HFFc6 (cell line): ENCODE data around the gene GPX5. TPM values are rescaled to one million over a fixed set of nuclear protein-coding genes. Genes with fewer than 3 reads are reported as not detected.

Source experiments
- DNase-seq: peaks from one replicate; pipeline ENCODE4 v3.0.0-alpha.2; 2018
- H3K27ac Mint-ChIP-seq: 2 replicates; pipeline ENCODE4 v1.8.0; 2020; ENCODE audit warnings: mild to moderate bottlenecking, mixed read lengths
- H3K27me3 Mint-ChIP-seq: 2 replicates; pipeline ENCODE4 v1.8.0; 2021; ENCODE audit warnings: mild to moderate bottlenecking, moderate library complexity, mixed read lengths; ENCODE audit not compliant: insufficient read depth
- H3K36me3 Mint-ChIP-seq: 2 replicates; pipeline ENCODE4 v1.8.0; 2021; ENCODE audit warnings: low read depth, mixed read lengths
- H3K4me1 Mint-ChIP-seq: 2 replicates; pipeline ENCODE4 v1.8.0; 2020; ENCODE audit warnings: low read depth, mixed read lengths
- H3K4me3 Mint-ChIP-seq: 2 replicates; pipeline ENCODE4 v1.8.0; 2020; ENCODE audit warnings: mild to moderate bottlenecking, moderate library complexity, mixed read lengths
- H3K9me3 Mint-ChIP-seq: 2 replicates; pipeline ENCODE4 v1.8.0; 2020; ENCODE audit warnings: mild to moderate bottlenecking, mixed read lengths
- CTCF ChIP-seq: fragments of 200-600 bp; sonication (generic); IDR thresholded peaks from 2 replicates; pipeline ENCODE4 v1.5.0; 2021; ENCODE audit warnings: antibody characterized with exemption, mild to moderate bottlenecking
- total RNA-seq, 6 experiments: library from RNA; stranded (reverse); fragmentation: NEBNext Ultra II Directional; extraction: Animal tissue kit (Norgen Biotek cat#: 25700); gene quantifications; 2 replicates in 1 of 6; 3 replicates in 5 of 6; pipeline ENCODE4 v1.2.3, GENCODE V29; 2021

Gene GPX5
- total RNA-seq, 6 experiments from 2014 or later = not detected

DNA sequence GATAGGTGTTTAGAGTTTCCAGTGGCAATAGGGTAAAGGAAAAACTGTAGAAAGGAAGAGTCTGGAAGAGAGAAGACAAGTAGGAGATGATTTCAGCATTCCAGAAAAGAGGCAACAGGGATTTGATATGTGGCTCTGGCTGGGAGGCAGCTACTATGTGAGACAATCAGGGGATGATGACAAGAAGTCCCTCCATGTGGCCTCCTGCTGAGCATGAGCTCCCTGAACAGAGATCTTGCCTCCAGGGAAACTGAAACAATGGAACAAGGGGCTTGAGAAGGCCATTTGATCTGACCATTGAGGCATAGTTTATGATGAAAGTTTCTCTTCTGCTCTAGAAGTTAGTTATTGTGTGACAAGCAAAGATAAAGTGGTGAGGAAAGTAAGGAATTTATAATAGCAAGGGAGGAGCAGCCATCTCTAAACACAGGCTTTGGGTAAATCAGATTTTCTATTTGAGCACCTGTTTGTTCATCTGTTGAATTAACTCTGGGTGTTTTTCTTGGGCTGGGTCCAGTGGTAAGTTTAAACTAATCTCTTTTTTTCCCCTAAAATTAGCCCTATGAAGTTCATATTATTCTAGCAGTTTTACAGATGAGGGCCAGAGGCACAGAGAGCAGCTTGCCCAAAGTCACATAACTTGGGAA is 3.0 kb upstream of the GPX5 start:
- Mint-ChIP-seq H3K27me3 (peaks cover 17% of the 10 kb centered on the region), H3K27ac (no peak overlapping the region)
- no peak for TF ChIP-seq CTCF

DNA sequence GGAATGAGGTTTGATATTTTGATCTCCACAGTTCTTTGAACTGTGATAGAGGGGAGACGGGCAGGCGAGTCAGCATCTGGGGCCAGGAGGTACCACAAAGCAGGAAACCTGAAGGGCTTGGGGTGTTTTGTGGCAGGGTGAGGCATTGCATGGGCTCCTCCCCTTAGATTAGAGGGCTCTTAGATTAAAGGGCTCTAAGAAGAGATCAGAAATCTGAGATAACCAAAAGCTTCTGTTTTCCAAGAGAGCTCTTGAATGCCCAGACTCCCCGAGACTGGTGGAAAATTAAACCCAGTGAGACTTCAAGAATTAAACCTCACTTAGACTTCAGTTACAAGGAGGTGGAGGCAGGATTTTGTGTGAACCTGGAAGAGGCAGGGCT is 2.4 kb upstream of the GPX5 start:
- H3K4me3 Mint-ChIP-seq = no peak overlapping the region
- no peaks in the 10 kb centered on the region for H3K9me3 Mint-ChIP-seq
- no peak overlapping the region for H3K27ac Mint-ChIP-seq
- H3K27me3 Mint-ChIP-seq = peaks cover 17% of the 10 kb centered on the region
- DNase-seq = no peak
- H3K4me1 Mint-ChIP-seq = no peaks in the 10 kb centered on the region
- no peak for TF ChIP-seq CTCF
- no peaks in the 10 kb centered on the region for H3K36me3 Mint-ChIP-seq

More for the DNA sequence above, 3.0 kb upstream of the GPX5 start:
- H3K4me3 Mint-ChIP-seq = no peak overlapping the region
- no peak for DNase-seq
- no peaks in the 10 kb centered on the region for H3K4me1 Mint-ChIP-seq
- H3K9me3 Mint-ChIP-seq = no peaks in the 10 kb centered on the region
- no peaks in the 10 kb centered on the region for H3K36me3 Mint-ChIP-seq

- peaks cover 14% of the 10 kb centered on the region for H3K27me3 Mint-ChIP-seq
- no peak overlapping the region for H3K27ac Mint-ChIP-seq
- DNase-seq = no peak
- H3K4me1 Mint-ChIP-seq = no peaks in the 10 kb centered on the region
- H3K36me3 Mint-ChIP-seq = no peaks in the 10 kb centered on the region
- no peak for TF ChIP-seq CTCF
- no peak overlapping the region for H3K4me3 Mint-ChIP-seq
- H3K9me3 Mint-ChIP-seq = no peaks in the 10 kb centered on the region
Observed at GRCh38 chr6:28530777-28531176, 5.1 kb downstream of the GPX5 start.

DNA sequence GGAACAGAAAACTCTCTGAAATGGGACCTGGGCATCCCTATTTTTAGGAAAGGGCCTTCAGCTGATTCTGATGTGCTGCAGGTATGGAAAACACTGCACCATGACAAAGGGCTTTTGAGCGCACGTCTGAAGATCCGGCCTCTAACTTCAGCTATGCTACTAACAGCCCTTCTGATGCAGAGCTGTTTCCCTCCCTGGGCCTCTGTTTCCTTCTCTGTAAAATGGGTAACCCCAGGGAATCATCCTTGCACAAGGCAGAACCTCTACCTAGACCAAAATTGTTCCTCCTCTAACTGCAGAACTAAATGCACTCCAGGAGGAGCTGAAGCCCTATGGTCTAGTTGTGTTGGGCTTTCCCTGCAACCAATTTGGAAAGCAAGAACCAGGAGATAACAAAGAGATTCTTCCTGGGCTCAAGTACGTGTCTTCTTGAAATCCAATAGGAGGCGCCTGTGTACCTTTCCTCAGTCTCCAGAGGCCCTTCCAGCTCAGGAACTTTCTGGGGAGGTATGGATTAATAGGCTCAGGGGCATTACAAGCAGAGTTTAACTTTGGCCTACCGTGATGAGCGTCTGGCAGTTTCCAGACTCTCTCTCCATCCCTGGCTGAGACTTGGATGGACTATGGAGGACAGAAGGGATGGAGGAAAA is 5.9 kb downstream of the GPX5 start:
- H3K9me3 Mint-ChIP-seq = no peaks in the 10 kb centered on the region
- no peak overlapping the region for H3K27ac Mint-ChIP-seq
- no peak overlapping the region for H3K4me3 Mint-ChIP-seq
- TF ChIP-seq CTCF = no peak; the same call in 1 of the 2 replicates
- DNase-seq = no peak
- H3K27me3 Mint-ChIP-seq = peaks cover 12% of the 10 kb centered on the region
- no peaks in the 10 kb centered on the region for H3K4me1 Mint-ChIP-seq
- no peaks in the 10 kb centered on the region for H3K36me3 Mint-ChIP-seq

GRCh38 chr6:28534306-28534705 is 8.6 kb downstream of the GPX5 start:
- no peaks in the 10 kb centered on the region for H3K36me3 Mint-ChIP-seq
- no peak overlapping the region for H3K4me3 Mint-ChIP-seq
- no peak overlapping the region for H3K27ac Mint-ChIP-seq
- TF ChIP-seq CTCF = no peak
- H3K4me1 Mint-ChIP-seq = no peaks in the 10 kb centered on the region
- peaks cover 12% of the 10 kb centered on the region for H3K27me3 Mint-ChIP-seq
- H3K9me3 Mint-ChIP-seq = no peaks in the 10 kb centered on the region
- DNase-seq = no peak
